Hypothalamus (tissue), 51 donors: ENCODE data around the gene RNU6-7.

Source experiments
- DNase-seq, 51 donors: peaks; one replicate each; lab custom pipeline; 2025; lab: John Stamatoyannopoulos, UW

Gene RNU6-7

GRCh38 chr14:32201816-32202490 is at the start of gene RNU6-7:
Gene RNU6-7 (plus strand): TSS chr14:32202045.
- DNase-seq = peak in 23 of 51 donors; percentile 2 to 86 (median 30)

- no peak for DNase-seq
Measured at GRCh38 chr14:32166029-32166428, 35.8 kb upstream of the RNU6-7 start.

DNA sequence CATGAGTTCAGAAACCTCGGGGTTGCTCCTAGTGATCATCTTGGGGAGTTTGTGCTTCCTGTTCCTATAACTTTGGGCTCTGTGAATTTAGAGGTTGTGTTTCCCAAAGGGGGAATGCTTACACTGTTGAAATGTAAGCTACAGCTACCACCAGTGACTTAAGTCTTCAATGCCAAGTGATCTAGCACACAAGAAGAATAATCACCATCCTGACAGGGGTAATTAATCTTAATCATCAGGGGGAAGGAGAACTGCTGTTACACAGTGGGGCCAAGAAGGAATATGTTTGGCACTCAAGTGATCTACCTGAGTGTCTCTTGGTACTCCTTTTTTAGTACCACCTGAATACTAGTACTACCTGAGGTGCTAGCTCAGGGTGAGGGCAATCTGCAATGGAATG is 34.9 kb upstream of the RNU6-7 start:
- DNase-seq = no peak

GRCh38 chr14:32167907-32168306 is 33.9 kb upstream of the RNU6-7 start:
- no peak for DNase-seq

DNA sequence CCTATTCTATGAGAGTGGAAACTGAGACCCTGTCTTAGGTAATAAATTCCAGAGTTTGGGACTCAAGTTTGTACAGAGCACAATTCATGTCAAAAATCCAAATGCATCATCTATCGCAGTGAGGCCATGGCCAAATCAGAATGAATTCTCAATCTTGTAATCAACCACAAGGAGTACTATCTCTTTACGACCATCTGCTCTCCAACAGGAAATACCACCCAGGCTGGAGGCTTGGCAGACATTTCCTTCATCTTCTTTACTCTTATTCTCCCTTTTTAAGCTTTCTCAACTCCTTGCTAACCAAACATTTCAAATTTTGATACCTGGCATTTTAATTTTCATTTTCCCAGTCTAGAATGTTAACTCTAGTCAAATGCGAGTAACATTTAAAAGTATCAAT is 32.7 kb upstream of the RNU6-7 start:
- no peak for DNase-seq

DNA sequence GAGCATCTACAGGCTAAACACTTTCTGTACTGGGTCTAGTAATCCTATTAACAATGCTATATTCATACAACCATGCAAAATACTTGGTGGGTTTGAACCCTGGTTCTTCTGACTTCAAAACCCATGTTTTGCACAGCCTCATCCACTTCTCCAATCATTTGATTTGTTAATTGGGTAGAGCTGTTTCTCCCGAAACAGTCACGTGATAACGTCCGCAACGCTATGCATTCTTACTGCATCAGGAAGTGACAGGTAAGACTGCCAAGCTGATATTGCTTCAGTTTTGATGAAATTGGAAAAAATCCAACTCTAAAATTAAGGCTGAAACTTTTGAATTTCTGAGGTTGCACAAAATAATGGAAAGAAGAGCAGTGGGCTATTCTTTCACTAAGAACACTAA is 30.4 kb upstream of the RNU6-7 start:
- no peak for DNase-seq

DNA sequence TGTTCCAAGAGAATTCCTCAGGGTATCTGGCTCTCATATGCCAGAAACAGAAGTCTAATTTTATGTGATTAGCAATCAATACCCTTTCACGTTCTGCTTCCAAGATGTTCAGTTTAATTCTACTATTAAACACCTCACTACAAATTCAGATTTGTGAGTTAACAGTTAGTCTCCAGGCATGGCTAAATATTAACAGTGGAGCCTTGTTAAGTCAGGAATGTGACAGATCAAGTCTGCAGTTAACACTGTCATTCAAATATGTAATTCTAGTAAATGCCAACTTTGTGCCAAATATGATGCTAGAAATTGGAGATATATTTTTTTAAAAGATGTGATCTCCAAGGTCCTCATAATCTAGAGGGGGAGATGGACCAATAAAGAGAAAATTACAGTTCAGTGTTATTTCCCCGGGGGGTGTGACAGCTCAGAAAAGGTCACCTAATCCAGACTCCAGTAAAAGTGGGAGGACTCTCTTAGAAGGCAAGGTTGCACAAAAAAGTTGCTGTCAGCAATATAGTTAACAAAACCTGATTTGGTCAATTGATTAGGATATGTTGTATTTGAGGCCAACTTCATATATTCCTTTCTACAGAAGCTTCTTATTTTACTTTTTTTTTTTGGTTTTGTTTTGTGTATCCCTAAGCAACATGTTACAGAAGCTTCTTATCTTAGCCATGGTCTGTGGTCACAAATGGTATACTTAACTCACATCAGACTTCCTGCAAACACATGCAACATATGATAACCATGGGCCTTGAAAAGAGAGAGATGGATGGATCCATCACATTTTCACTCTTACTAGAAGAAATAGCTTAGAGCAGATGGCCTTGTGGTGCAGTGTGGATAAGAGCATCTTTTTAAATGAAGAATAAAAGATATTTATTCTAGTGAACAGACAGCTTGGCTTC is 18.4 kb upstream of the RNU6-7 start:
- no peak for DNase-seq

DNA sequence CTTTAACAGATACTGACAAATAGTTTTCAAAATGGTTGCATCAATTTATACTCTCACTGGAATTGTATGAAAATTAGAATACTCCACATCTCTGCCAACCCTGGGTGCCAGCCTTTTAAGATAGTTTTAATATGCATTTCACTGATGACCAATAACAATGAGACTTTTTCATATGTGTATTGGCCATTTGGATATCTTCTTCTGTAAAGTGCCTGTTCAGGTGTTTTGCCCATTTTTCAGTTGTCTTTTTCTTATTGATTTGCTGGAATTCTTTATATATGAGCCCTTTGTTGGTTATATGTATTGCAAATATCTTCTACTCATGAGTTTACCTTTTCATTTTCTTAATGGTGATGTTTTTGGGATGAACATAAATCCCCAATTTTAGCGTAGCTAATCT is 16.7 kb upstream of the RNU6-7 start:
- DNase-seq = no peak

DNA sequence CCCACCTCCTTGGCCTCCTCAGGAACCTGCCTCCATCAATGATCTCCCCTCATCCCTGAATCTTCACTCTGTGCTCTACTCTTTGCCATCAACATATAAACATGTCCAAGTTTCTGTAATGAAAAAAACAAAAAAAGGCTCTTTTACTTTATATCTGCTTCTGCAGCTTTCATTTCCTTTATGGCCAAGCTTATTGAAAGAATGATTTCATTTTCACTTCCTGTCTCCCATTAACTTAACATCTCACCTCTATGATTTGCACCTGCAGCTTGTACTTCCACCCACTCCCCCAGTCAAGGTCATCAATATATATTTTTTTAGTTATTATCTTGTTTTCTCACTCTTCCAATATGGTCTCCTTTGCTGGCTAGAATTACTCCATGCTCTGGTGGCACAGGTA is 15.6 kb upstream of the RNU6-7 start:
- DNase-seq = no peak

DNA sequence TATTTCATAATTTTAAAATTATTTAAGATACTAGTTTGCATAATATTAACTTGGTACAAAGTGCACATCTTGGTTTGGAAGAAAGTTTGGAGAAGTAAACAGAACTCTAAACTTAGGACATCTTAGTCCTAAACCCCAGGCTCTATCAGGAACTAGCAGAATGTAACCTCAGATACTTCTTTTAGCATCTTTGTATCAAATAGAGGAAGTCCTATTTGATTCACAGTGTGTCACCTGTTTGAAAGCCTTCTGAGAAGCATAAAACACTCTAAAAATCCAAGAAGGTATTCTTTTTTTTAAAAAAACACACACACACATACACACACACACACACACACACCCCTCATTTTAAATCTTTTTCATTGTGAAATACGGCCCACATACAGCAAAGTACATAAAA is 12.0 kb upstream of the RNU6-7 start:
- no peak for DNase-seq

- DNase-seq = no peak
Measured at GRCh38 chr14:32190673-32191072, 11.2 kb upstream of the RNU6-7 start.

DNA sequence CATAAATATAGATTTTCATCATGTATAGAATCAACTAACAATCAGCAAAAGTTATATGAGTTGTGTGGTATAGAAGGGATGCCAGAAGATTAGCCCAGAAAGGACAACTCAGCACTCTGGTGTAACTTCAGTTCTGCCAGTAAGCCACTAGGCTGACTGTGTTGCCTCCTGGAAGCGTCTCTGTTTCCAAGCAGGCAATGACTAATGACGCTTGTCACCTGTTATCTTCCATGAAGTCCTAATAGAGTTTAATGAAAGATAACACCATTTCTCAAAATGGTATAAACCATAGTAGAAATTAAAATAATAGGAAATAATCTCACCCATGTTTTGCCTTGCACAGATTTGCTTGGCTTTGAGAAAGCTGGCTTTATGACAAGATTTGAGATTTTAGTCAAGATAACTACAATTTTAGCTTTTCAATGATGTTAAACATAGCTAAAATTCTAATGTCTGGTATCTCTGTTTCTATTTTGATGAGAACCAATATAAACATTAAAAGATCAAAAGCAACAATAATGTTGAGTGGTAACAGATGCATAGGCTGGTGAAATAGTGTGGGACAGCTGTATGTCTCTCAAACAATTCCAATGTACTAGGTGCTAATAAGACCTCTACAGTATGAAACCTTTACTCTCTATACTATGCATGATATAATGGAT is 9.0 kb upstream of the RNU6-7 start:
- no peak for DNase-seq

DNA sequence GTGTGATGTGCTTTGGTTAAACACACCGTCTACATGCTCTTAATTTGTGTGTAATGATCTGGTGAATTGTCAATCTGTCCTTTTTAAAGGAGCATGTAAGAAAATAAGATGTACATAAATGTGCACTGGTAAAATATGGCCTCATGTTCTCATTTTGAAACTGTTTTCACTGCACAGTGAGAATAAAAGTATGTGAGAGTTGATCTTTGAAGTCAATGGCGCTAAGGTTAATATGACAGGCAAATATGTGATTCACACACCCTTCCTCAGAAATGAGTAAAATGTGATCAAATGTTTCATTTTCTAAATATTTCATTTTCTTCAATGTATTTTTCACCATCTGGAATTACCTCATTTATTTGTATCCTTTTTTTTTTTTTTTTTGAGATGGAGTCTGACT is 8.3 kb upstream of the RNU6-7 start:
- no peak for DNase-seq

GRCh38 chr14:32195636-32196035 is 6.2 kb upstream of the RNU6-7 start:
- no peak for DNase-seq

- DNase-seq = no peak
Measured at GRCh38 chr14:32197919-32198318, 3.9 kb upstream of the RNU6-7 start.

GRCh38 chr14:32200368-32201192 is 1.3 kb upstream of the RNU6-7 start:
- no peak for DNase-seq

GRCh38 chr14:32201193-32201815 is 541 bp upstream of the RNU6-7 start:
- DNase-seq = peak; percentile 18 to 87 (median 64)

DNA sequence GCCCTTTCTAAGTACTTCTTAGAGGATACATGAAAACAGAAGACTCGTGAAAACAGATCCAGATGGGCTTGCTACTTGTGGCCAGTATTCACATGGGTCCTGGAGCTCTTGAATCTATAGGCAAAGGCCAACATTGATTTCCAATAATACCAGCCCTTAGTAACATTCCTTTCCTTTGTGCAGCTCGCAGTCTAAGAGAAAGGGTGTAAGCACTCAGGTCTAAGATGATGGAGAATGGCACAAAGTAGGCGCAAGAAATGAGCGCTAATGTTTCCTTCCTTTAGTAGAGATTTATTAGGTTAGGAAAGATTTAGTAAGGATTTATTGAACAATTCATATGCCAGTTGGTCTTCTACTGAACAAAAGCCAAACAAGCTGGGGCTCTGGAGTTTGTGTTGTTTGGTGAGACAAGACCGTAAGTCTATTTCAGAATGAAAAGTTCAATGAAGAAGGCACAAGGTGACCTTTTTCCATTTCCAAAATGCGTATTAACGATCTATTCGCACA is 699 bp downstream of the RNU6-7 start:
- peak in 3 of 51 donors; percentile 24 to 72 (median 31) for DNase-seq

- peak; percentile 42 to 95 (median 78) for DNase-seq
Measured at GRCh38 chr14:32202998-32203882, 1.4 kb downstream of the RNU6-7 start, which contains the start of gene RNU6-8. Gene RNU6-8 (minus strand): TSS chr14:32203269.
